MCF 10A (cell line): ENCODE results near the gene HBE1. TPM values are rescaled to one million over a fixed set of nuclear protein-coding genes. Genes with fewer than 3 reads are reported as not detected.

Experiments used
- BruUV-seq: library from RNA; stranded (reverse); fragments of 400-500 nt; replicated peaks from 2 replicates; lab custom pipeline; 2021; lab: Mats Ljungman, UMichigan
- CTCF ChIA-PET: fragments of 300-600 bp; sonication (Branson Sonifier 250); formaldehyde crosslinking; extraction: SDS; loops from one replicate; lab custom pipeline; 2021; ENCODE audit warnings: antibody characterized with exemption, inconsistent platforms; lab: Yijun Ruan, JAX
- POLR2A ChIA-PET: fragments of 300-600, 350-650 bp; sonication (Branson Sonifier 250); formaldehyde crosslinking; extraction: SDS; loops from one replicate; lab custom pipeline; 2020; ENCODE audit warnings: antibody characterized with exemption, inconsistent platforms; lab: Yijun Ruan, JAX
- DNase-seq: peaks from one replicate; pipeline ENCODE4 v3.0.0-alpha.2; 2018; ENCODE audit not compliant: unreplicated experiment
- H3K27ac Mint-ChIP-seq: one replicate; pipeline ENCODE4 v1.8.0; 2022; ENCODE audit warnings: mild to moderate bottlenecking, low read depth, mixed read lengths; ENCODE audit not compliant: unreplicated experiment
- H3K27me3 Mint-ChIP-seq: one replicate; pipeline ENCODE4 v1.8.0; 2022; ENCODE audit warnings: mixed read lengths; ENCODE audit not compliant: insufficient read depth, unreplicated experiment
- H3K36me3 Mint-ChIP-seq: one replicate; pipeline ENCODE4 v1.8.0; 2022; ENCODE audit warnings: mild to moderate bottlenecking, moderate library complexity, mixed read lengths; ENCODE audit not compliant: insufficient read depth, unreplicated experiment
- H3K4me1 Mint-ChIP-seq: one replicate; pipeline ENCODE4 v1.8.0; 2022; ENCODE audit warnings: mixed read lengths; ENCODE audit not compliant: insufficient read depth, unreplicated experiment
- H3K4me3 Mint-ChIP-seq: one replicate; pipeline ENCODE4 v1.8.0; 2022; ENCODE audit warnings: mild to moderate bottlenecking, moderate library complexity, mixed read lengths; ENCODE audit not compliant: unreplicated experiment
- H3K9me3 Mint-ChIP-seq: one replicate; pipeline ENCODE4 v1.8.0; 2022; ENCODE audit warnings: mixed read lengths; ENCODE audit not compliant: unreplicated experiment
- intact Hi-C: fragments of 100-400 bp; cut with micrococcal nuclease; formaldehyde crosslinking; loops from 2 replicates; pipeline ENCODE4 v1.14.1; 2022
- total RNA-seq: library from RNA; stranded (reverse); gene quantifications from 2 replicates; pipeline ENCODE4 v1.2.3, GENCODE V29; 2022
- TF ChIP-seq, protein P1 (sequence below): fragments of 200-600 bp; IDR thresholded peaks from one replicate; pipeline ENCODE4 v1.8.0; 2022; ENCODE audit warnings: antibody characterized with exemption, mild to moderate bottlenecking; ENCODE audit not compliant: unreplicated experiment

HBE1 gene
- total RNA-seq, 1 experiment from 2014 or later = not detected

DNA sequence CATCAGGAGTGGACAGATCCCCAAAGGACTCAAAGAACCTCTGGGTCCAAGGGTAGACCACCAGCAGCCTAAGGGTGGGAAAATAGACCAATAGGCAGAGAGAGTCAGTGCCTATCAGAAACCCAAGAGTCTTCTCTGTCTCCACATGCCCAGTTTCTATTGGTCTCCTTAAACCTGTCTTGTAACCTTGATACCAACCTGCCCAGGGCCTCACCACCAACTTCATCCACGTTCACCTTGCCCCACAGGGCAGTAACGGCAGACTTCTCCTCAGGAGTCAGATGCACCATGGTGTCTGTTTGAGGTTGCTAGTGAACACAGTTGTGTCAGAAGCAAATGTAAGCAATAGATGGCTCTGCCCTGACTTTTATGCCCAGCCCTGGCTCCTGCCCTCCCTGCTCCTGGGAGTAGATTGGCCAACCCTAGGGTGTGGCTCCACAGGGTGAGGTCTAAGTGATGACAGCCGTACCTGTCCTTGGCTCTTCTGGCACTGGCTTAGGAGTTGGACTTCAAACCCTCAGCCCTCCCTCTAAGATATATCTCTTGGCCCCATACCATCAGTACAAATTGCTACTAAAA lies 42.9 kb downstream of the HBE1 start, which contains the start of gene HBB:
Gene HBB, minus strand, starts transcription at position 340 of the 579 bp plus-strand sequence. Its CDS starts 50 bp downstream, at position 290.
- Mint-ChIP-seq H3K27me3 (peaks cover 10% of the 10 kb centered on the region), H3K4me1 (peaks cover 6% of the 10 kb centered on the region), H3K9me3 (no peaks in the 10 kb centered on the region), H3K36me3 (no peaks in the 10 kb centered on the region), H3K4me3 (no peak within 1 kb of the TSS), H3K27ac (no peak within 1 kb of the TSS)
- no peak for DNase-seq
- CTCF ChIA-PET = no interaction called here
- intact Hi-C loops = no loop called here
- no TSS peak for BruUV-seq
- TF ChIP-seq, protein P1, sequence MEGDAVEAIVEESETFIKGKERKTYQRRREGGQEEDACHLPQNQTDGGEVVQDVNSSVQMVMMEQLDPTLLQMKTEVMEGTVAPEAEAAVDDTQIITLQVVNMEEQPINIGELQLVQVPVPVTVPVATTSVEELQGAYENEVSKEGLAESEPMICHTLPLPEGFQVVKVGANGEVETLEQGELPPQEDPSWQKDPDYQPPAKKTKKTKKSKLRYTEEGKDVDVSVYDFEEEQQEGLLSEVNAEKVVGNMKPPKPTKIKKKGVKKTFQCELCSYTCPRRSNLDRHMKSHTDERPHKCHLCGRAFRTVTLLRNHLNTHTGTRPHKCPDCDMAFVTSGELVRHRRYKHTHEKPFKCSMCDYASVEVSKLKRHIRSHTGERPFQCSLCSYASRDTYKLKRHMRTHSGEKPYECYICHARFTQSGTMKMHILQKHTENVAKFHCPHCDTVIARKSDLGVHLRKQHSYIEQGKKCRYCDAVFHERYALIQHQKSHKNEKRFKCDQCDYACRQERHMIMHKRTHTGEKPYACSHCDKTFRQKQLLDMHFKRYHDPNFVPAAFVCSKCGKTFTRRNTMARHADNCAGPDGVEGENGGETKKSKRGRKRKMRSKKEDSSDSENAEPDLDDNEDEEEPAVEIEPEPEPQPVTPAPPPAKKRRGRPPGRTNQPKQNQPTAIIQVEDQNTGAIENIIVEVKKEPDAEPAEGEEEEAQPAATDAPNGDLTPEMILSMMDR = no peak
- POLR2A ChIA-PET = no interaction called here

GRCh38 chr11:5225480-5225871 lies 44.3 kb downstream of the HBE1 start:
- H3K9me3 Mint-ChIP-seq = no peaks in the 10 kb centered on the region

GRCh38 chr11:5224538-5225479 lies 44.9 kb downstream of the HBE1 start:
- no peaks in the 10 kb centered on the region for H3K36me3 Mint-ChIP-seq
- H3K27ac Mint-ChIP-seq = no peak overlapping the region
- H3K4me3 Mint-ChIP-seq = no peak overlapping the region
- peaks cover 6% of the 10 kb centered on the region for H3K4me1 Mint-ChIP-seq
- H3K9me3 Mint-ChIP-seq = no peaks in the 10 kb centered on the region
- no peak for DNase-seq
- BruUV-seq = no TSS peak
- CTCF ChIA-PET = interaction anchor here (0.6 to 1.2 kb wide), 2 partner anchors 20 to 64 kb away, joined by 3 to 4 read pairs; no protein-coding TSS in a partner anchor
- H3K27me3 Mint-ChIP-seq = peaks cover 23% of the 10 kb centered on the region
- POLR2A ChIA-PET = no interaction called here
- TF ChIP-seq, protein P1 = no peak
- intact Hi-C loops = no loop called here

More at GRCh38 chr11:5225480-5225871, 44.3 kb downstream of the HBE1 start:
- DNase-seq = no peak
- Mint-ChIP-seq H3K27ac (no peak overlapping the region), H3K4me3 (no peak overlapping the region), H3K4me1 (peaks cover 6% of the 10 kb centered on the region), H3K27me3 (peaks cover 17% of the 10 kb centered on the region), H3K36me3 (no peaks in the 10 kb centered on the region)
- CTCF ChIA-PET = interaction anchor here (0.6 to 1.2 kb wide), 2 partner anchors 64 to 65 kb away, joined by 3 to 4 read pairs; no protein-coding TSS in a partner anchor
- no TSS peak for BruUV-seq
- POLR2A ChIA-PET = no interaction called here
- TF ChIP-seq, protein P1 = no peak
- intact Hi-C loops = no loop called here

- TF ChIP-seq, protein P1 = no peak
- intact Hi-C loops = no loop called here
- ChIA-PET CTCF (no interaction called here), POLR2A (no interaction called here)
- BruUV-seq = no TSS peak
- H3K4me3 Mint-ChIP-seq = no peak overlapping the region
- peaks cover 35% of the 10 kb centered on the region for H3K27me3 Mint-ChIP-seq
- no peaks in the 10 kb centered on the region for H3K9me3 Mint-ChIP-seq
- no peak for DNase-seq
- peaks cover 6% of the 10 kb centered on the region for H3K4me1 Mint-ChIP-seq
- H3K36me3 Mint-ChIP-seq = no peaks in the 10 kb centered on the region
- H3K27ac Mint-ChIP-seq = no peak overlapping the region
These were observed 46.1 kb downstream of the HBE1 start for GRCh38 chr11:5223686-5224085.
